ENCODE data around the gene PRKCH.

DNA sequence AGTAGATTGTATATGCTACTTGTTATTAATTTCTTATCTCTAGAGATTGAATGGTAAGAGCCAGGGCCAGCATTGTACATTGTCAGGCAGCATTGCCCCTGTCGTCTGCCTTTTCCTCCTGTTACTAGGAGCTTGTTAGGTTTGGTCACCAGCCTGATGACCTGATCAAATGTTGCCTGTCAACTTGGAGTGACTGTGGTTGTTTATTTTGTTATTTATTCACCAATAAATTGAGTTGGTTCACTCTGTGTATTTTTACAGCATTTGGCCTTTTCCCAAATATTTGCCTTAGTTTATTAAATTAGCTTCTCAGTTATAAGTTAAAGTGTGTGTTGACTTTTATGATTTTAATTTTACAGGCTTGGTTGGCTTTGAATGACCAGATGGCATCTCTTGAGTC lies 88.4 kb downstream of the PRKCH start:
- TF ChIP-seq ZNF302 (tag by site-specific recombination; IDR thresholded peaks at IDR 0.05; ENCODE audit: low read depth) (no peak), ZNF274 (IDR thresholded peaks at IDR 0.05; ENCODE audit: low read length) (no peak), ZNF274 (tag by site-specific recombination; IDR thresholded peaks at IDR 0.05; ENCODE audit: borderline replicate concordance) (no peak), MYNN (tag by site-specific recombination; IDR thresholded peaks at IDR 0.05; ENCODE audit: borderline replicate concordance) (no peak), SETDB1 (IDR thresholded peaks at IDR 0.05; ENCODE audit: insufficient read length, low read length) (no peak), ZBTB20 (tag by site-specific recombination; IDR thresholded peaks at IDR 0.05) (no peak), ZNF560 (tag by site-specific recombination; IDR thresholded peaks at IDR 0.05; ENCODE audit: borderline replicate concordance) (no peak), SALL2 (tag by site-specific recombination; IDR thresholded peaks at IDR 0.05; ENCODE audit: borderline replicate concordance) (no peak)
- TF ChIP-seq, protein P1, sequence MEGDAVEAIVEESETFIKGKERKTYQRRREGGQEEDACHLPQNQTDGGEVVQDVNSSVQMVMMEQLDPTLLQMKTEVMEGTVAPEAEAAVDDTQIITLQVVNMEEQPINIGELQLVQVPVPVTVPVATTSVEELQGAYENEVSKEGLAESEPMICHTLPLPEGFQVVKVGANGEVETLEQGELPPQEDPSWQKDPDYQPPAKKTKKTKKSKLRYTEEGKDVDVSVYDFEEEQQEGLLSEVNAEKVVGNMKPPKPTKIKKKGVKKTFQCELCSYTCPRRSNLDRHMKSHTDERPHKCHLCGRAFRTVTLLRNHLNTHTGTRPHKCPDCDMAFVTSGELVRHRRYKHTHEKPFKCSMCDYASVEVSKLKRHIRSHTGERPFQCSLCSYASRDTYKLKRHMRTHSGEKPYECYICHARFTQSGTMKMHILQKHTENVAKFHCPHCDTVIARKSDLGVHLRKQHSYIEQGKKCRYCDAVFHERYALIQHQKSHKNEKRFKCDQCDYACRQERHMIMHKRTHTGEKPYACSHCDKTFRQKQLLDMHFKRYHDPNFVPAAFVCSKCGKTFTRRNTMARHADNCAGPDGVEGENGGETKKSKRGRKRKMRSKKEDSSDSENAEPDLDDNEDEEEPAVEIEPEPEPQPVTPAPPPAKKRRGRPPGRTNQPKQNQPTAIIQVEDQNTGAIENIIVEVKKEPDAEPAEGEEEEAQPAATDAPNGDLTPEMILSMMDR (tag by site-specific recombination; IDR thresholded peaks at IDR 0.05): no peak
- TF ChIP-seq, protein P2, sequence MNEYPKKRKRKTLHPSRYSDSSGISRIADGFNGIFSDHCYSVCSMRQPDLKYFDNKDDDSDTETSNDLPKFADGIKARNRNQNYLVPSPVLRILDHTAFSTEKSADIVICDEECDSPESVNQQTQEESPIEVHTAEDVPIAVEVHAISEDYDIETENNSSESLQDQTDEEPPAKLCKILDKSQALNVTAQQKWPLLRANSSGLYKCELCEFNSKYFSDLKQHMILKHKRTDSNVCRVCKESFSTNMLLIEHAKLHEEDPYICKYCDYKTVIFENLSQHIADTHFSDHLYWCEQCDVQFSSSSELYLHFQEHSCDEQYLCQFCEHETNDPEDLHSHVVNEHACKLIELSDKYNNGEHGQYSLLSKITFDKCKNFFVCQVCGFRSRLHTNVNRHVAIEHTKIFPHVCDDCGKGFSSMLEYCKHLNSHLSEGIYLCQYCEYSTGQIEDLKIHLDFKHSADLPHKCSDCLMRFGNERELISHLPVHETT (tag by site-specific recombination; IDR thresholded peaks at IDR 0.05): no peak
- TF ChIP-seq, protein P3, sequence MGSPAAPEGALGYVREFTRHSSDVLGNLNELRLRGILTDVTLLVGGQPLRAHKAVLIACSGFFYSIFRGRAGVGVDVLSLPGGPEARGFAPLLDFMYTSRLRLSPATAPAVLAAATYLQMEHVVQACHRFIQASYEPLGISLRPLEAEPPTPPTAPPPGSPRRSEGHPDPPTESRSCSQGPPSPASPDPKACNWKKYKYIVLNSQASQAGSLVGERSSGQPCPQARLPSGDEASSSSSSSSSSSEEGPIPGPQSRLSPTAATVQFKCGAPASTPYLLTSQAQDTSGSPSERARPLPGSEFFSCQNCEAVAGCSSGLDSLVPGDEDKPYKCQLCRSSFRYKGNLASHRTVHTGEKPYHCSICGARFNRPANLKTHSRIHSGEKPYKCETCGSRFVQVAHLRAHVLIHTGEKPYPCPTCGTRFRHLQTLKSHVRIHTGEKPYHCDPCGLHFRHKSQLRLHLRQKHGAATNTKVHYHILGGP (tag by site-specific recombination; IDR thresholded peaks at IDR 0.05): no peak
